GM04504 (cell line): ENCODE measurements around the gene PPP1R27.

ENCODE experiments used
- DNase-seq: peaks from one replicate; pipeline ENCODE4 v3.0.0-alpha.2; 2012; ENCODE audit warnings: low read depth

Gene PPP1R27, protein sequence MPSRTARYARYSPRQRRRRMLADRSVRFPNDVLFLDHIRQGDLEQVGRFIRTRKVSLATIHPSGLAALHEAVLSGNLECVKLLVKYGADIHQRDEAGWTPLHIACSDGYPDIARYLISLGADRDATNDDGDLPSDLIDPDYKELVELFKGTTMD

DNA sequence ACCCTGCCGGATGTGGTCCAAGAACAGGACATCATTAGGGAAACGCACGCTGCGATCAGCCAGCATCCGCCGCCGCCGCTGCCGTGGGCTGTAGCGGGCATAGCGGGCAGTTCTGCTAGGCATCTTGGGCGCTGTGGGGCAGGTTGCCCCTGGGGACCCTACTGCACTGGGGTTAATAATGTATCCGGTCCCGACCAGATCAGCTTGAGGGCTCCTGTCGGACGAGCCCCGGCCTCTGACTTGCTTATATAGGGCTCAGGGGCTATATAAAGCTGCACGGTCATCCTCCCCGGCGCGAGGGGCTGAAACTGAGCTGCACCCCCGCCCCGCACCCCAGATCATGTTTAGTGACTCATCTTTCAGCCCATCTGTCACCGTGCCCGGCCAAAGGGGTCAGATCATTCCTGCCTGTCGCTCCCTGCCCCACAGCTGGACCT, at the start of gene PPP1R27:
Gene PPP1R27, minus strand, starts transcription at position 220 of the 437 bp plus-strand sequence. Its CDS starts 97 bp downstream, at position 123.
- no peak for DNase-seq

DNA sequence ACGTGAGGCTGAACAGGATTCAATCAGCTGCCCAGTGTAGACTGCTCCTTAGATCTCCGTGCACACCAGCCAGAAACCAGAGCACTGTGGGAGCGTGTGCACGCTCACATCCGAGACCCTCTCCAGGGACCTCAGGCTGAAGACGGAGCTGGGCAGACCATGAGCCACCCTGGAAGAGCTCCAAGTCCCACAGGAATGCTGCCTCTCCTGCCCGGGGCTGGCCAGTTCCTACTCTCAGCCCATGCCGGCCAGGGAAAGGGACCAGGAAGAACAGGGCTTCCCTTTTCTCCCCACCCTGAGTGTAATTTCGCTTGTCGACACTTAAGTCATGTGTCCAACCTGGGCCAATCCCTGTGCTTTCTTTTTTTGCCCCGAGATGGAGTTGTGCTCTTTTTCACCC, 49.7 kb upstream of the PPP1R27 start:
- DNase-seq = no peak

DNA sequence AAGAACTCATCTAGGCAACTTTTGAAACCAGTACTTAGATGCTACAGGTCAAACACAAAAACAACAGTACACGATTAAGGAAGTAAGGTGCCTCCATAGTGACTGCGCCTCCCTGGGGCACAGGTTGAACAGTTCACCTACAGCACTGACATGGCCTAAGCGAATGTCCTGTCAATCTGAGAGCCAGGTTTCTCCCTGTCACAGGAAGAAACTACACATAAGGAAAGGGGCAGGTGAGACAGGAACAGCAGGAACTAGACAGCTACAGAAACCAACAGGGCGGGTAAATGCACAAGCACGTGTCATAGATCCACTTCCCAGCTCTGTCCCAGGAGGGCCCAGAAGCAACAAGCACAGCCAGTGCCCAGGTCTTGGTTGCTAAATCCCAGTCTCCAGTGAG, 44.3 kb upstream of the PPP1R27 start:
- no peak for DNase-seq

DNA sequence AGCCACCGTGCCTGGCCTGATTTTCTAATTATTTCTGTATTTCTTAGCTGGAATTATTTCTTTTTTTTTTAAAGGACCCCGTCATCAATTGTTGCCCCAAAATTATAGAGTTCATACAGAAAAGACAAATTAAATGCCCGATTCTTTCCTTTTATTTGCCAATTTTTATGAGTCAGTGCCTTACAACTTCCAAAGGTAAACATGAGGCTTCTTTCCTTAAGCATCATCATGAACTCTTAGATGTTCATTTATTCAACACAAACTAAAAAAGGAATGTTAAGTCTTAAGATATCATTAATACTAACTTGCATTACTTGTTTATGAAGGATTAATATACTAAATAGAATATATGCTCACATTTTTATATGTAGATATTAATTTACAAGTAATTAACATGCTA, 43.4 kb upstream of the PPP1R27 start:
- no peak for DNase-seq

DNA sequence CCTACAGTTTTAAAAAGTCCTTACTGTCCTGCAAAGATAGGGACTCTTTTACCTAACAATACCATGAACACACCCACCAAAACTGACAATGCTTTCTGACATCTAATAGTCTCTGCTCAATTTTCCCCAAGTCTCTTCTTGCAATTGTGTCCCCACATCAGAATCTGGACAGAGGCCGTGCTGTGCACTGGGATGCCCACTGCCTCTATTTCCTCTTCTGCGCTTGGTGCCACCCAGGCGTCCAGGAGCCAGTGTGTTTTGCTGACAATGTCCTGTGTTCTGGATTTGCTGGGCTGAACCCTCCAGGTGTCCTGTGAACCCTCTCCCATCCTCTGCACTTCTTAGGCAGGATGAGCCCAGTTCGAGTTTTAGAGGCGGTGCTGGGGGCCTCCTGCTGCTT, 42.7 kb upstream of the PPP1R27 start:
- DNase-seq = no peak

DNA sequence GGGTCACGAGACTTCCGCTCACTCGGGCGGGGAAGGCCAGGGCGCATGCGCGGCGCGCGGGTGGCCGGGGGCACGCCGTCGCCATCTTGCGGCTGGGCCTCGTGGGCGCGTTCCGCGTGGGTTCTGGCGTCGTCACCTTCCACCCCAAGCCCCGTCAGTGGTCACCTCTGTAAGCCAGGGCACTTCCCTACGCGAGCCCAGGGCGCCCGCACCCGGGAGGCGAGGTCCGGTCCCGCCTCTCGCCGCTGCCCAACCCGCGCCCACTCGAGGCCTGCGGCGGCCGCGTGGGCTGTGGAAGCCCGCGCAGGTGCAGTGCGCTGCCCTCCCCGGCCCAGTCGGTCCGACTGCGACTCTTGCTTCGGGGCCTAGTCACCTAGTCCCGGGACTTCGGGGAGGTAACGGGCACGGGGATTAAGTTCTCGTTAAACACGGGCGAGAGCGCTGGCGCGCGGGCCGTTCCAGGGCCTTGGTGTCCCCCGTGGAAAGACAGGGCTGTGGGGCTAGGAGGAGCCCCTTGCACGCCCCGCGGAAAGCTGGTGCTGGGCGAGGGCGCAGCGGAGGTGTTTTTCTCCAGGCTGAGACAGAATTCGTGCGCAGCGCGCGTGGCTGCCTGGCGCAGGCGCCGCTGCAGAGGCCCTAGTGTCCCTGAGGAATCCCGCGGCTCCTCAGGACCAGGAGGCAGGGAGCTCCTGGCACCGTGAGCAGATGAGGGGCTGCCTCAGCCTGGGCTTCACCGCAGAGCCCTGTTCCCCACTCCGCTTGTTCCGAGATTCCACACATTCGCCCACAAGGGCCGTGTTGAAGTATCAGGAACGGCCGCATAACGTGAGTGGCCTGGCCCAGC, 36.8 kb upstream of the PPP1R27 start:
- peak; percentile 75 for DNase-seq

DNA sequence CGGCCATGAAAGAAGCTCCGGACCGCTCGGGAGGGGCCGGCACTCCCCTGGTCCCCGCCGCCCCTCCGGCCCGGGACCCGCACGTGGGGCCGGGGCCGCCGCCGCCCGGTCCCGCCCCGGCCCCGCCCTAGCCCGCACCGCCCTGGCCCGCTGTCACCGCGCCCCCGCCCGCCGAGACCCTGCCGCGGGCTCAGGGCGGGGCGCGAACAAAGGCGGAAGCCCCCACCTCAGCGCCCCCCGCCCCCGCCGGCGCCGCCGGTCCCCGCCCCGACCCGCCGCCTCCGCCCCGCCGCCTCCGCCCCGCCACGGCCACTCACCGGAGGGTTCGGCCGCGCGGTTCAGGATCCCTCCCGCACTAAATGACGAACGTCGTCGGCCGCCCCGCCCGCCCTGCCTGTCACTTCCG, 36.1 kb upstream of the PPP1R27 start, which contains the start of gene ARHGDIA:
Gene ARHGDIA, minus strand, starts transcription at position 357 of the 406 bp plus-strand sequence. CDS start 1,407 bp downstream, outside the sequence.
- DNase-seq = no peak

DNA sequence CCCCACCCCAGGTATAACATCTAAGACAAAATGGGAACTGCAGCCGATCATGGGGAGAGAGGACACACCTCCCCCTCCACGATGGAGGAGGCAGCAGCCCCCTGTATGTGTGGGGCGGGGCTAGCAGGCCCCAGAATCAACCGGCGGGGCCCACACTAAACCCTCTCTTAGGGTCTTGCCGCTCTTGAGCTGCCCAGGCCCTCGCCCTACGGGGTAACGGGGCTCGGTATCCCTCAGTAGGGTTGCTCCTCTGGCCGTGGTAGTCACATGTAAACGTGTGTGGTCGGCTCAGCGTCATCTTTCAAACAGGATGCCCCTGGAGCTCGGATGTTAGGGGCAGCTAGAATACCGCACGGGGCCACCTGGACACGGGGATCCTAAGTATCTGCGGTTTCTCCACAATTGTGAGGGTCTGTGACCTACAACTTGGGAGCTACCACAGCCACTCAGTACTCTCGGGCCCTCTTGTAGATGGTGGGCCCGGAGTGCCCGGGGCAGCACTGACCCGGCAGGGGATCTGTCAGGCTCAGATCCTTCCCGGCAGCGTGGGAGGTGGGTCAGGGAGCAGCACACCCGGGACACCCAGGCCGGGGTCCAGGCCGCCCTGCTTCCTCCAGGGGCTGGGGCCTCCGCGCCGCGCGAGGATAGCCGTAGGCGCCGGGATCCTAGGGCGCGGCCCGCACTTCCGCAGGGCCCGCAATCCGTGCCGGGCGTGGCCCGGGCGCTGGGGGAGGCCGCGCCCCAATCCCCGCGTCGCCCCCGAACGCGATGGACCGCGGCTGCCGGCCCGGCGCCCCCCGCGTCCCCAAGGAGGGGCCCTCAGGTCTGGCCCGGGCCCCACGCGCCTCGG, 35.5 kb upstream of the PPP1R27 start:
- DNase-seq = no peak

DNA sequence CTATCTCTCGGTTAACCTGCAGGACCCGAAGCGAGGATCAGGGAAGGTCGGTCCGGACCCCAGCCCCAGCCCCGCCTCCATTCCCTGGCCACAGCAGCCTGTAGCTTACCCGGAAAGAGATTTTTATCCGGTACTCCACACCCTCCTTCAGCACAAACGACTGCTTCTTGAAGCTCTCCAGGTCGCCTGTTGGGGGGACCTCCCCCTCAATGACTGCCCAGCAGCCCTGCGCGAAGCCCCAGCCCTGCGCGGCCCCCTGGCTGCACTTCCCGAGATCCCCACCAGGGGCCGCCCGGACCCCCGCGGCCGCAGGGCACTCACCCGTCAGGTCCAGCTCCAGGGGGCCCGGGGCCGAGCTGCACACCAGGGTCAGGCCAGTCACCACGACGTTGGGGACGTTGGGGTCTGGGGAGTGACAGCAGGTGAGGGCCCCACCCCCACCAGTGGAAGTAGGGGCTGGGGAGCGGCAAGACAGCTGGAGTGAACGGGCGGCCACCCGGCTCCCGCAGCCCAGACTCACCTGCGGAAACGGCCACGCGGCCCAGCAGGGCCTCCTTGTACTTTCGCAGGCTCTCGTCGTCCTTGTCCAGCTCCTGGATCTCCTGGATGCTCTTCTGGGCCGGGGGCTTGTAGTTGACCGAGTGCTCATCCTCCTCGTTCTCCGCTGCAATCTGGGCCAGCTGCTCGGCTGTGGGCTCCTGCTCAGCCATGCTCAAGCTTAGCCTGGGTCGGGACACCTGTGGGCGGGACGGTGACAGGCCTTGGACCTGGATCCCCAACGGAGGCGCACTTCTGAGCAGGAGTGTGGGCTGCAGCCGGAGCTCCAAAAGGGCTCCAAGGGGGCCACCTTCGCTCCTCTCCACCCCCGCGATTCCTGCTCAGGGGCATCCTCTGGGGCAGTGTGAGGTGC, 34.6 kb upstream of the PPP1R27 start:
- no peak for DNase-seq

DNA sequence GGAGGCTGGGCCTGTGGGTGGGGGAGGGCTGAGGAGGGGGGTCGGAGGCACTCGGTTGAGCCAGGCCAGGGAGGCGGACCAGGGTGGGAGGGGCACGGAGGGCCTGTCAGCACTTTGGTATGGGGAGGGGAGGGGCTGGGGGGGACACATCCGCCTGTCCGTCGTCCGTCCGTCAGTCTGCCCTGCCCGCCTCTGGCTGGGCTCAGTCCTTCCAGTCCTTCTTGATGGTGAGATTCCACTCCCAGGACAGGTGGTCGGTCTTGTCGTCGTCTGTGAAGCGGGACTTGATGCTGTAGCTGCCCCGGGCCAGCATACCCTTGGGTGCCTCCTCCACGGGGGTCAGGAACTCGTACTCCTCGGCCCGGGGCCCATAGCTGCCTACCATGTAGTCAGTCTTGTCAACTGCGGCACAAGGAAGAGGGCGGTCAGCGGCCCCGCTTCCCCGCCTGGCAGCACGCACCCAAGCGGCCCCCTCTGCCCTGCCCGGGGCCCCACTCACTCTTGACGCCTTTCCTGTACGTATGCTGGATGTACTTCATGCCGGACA, 33.9 kb upstream of the PPP1R27 start:
- peak; percentile 60 for DNase-seq

DNA sequence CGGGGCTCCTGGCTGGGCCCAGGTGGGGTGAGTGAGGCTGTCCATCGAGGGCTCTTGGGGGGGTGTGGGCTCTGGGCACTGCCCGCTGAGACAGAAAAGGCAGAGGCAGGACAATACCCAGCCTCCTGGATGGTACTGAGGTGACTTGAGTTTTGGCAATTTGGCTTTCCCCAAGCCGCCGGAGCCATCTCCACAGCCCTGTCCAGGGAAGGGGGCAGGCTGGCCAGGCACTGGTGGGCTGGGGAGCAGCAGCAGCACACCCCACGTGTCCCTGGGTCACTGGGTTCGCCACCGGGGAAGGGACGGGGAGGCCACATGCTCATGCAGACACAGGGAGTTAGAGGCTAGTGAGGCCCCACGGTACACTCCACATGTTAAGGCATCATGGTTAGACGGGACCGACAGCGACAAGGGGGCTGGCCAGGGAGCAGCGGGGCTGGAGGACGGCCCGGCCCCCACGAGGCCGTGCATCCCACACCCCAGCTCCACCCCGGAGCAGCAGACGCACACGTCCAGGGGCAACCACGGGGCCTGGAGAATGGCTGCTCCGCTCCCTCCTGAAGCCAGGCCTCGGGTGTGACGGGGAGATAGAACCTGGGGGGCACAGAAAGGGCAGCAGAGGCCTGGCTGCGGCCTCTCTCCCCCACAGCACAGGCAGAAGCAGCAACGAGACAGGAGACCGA, 33.3 kb upstream of the PPP1R27 start:
- DNase-seq = no peak

DNA sequence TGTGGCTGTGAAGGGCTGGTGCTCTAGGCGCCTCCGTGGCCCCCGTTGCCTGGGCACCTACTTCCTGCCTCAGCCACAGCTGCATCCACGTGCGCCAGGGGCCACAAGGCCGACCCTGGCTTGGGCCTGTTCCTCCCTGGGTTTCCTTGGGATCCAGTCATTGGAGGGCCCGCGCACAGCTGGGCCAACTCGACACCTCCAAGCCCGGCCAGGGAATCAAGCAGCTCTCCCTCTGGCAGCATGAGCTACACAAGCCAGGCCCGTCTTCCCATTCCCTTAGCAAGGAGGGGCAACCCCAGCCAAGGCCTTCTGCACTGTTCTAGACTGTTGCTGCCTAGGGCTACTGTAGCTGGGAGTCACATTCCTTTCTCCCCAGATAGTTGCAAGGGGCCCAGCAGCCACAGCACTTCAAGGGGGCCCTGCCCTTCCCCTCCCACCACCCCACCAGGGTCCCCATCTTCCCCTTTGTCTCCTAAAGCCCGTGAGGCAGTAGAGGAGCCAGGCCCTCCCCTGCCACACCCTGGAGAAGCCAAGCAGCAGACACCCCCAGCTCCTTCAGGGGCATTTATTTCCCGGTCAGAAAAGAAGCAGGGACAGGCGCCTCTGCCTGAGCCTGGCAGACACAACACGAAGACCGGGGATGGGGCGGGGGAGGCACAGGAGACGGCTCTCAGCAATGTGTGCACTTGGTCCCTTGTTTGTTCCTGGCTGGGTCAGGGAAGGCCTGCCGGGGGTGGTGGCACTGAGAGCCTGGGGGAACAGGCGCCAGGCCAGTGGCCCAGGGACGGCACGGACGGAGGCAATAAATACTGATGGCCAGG, 32.5 kb upstream of the PPP1R27 start:
- DNase-seq = no peak

DNA sequence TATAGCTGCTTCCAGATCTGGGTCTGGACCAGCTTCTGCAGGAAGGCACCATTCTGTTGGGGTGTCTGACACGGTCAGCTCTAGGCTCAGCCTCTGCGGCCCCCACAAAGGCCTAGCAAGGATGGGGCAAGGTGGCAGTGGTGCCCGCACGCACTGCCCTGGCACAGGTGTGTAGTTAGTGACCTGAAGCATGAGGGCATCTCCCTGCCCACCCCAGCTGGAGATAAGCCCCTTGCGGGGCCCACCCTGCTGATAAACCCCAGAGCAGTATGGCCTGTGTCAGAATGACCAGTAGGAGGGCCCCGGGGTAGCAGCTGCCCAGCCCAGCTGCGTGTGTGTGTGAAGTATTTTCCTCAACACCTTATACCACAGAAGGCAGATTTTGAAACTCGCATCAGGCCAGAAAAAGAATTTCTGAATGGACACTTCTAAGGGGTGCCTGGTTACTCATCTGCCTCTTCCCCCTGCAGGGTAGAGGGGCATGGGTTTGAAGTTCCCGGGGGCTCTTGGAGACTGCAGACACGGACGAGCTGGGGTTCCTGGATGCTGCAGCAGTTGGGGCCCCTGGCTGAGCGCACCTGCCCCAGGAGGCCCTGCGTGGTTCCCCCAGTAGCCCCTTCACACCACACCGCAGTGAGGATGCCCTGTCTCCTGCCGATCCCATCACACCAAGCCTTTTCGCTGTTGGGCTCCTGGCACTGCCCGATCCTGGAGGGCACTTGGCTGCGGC, 31.8 kb upstream of the PPP1R27 start:
- no peak for DNase-seq

DNA sequence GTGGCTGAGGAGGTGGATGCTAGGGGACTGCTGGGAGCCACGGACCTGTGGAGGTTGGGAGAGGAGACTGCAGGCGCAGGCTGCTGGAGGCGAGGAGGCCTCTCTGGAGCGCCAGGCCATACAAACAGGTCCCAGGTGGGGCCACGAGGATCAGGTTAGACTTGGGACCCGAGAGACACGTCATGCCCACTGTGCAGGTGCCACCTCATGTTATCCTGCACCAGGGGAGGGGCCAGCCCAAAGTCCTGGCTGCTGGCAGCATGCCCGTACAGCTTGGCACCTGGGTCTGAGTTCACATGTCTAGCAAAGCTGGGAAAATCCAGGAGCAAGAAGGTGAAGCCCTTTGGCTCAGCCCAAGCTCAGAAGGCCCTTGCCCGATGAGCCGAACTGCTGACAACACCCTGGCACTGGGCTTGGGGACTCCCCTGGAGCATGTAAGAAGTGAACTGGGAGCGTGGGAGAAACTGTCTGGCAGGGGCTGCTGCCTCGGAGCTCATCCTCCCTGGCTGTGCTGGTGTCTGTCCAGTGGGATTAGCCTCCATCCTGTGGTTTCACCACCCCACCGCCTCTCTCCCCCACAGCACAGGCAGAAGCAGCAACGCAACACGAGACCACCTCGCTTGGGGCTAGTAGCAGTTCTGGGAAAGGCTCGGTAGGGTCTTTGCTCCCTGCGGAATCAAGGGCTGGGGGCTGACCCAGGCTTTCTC, 31.0 kb upstream of the PPP1R27 start:
- DNase-seq = no peak

DNA sequence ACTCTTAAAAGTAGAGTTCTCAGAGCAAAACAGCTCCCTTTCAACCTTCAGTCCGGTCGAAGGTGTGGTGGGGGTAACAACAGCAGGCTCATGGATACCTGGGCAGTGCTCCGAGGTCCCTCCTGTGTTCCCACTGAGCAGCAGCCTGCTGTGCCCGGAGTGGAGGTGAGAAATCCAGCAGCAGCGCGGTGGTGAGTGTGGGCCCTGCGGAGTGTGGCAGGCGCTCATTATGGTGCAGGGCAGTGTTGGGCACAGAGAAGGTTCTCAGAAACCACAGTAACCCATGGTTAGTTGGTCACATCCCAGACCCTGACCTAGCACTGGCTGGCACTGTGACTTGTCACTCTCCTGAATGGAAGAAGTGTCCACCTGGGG, 30.5 kb upstream of the PPP1R27 start:
- DNase-seq = no peak

DNA sequence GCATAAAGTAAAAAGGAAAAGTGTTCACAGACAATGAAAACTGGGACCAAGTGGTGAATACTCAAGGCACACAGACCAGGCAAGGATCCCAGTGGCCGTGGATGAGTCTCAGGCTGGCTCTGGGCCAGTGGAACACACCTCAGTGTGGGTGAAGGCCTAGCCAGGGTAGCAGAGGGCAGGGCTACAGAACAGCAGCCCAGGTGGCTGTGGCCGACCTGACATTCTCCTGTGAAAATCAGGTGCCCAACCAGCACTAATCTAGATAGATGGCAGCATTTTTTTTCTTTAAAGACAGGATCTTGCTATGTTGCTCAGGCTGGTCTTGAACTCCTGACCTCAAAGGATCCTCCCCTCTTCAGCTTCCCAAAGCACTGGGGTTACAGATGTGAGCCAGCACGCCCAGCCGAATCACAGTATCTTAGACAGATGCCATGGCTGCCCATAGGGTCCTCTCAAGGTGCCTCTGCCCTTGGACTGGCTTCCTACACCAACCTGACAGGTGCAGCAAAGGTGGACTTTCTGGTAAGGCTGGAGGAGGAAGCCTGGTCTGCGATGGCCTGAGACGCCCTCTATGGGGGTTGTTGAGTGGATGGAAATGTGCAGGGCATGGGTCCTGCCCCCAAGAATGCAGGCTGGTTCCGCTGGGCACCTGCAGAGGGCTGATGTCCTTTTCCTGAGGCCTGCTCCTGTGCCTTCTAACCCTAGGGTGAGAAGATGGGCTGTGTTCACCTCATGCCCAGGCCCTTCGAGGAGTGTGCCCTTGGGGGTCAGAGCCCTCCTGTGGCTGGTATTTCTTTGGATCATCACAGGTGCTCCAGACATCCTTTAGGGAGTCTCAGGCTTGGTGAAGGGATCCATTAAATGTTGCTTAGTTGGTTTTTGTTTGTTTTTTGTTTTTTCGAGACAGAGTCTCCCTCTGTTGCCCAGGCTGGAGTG, 29.3 kb upstream of the PPP1R27 start:
- DNase-seq = no peak

DNA sequence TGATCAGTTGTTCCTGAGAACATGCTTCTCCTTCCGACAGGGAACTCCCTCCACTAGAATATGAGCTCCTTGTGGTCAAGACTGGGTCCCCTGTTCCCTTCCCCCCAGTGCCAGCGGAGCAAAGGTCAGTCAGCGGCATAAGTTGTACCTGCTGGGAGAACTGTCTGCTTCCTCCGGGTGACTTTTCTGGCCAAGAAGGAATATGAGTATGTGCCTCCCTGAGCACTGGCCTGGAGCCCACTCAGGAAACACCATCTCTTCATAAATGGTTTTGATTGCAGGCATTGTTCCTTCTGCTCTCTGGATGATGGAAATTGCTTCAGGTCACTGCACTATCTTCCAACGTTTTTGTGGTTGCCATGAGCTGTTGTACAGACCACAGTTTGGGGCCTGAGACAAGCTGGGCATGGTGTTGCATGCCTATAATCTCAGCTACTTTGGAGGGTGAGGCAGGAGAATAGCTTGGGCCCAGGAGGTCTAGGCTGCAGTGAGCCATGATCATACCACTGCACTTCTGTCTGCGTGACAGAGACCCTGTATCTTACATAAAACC, 28.3 kb upstream of the PPP1R27 start:
- DNase-seq = no peak
